Astrocyte of the spinal cord (primary cell): ENCODE data around the gene SNED1.

ENCODE experiments used
- DNase-seq: peaks from one replicate; pipeline ENCODE4 v3.0.0; 2011; ENCODE audit warnings: low read depth, low spot score
- H3K4me3 ChIP-seq: 2 replicates; pipeline ENCODE4 v1.5.1; 2011; ENCODE audit warnings: low read depth, mild to moderate bottlenecking, low read length, moderate library complexity
- in situ Hi-C: cut with HindIII; loops from 2 replicates; pipeline ENCODE4 v1.10.0; 2017; ENCODE audit warnings: low sequenced_read_pairs
- TF ChIP-seq, protein P1 (sequence below): IDR thresholded peaks from 2 replicates; pipeline ENCODE4 v1.5.1; 2012; ENCODE audit warnings: low read depth, mild to moderate bottlenecking, low read length, inconsistent platforms

The SNED1 gene

DNA sequence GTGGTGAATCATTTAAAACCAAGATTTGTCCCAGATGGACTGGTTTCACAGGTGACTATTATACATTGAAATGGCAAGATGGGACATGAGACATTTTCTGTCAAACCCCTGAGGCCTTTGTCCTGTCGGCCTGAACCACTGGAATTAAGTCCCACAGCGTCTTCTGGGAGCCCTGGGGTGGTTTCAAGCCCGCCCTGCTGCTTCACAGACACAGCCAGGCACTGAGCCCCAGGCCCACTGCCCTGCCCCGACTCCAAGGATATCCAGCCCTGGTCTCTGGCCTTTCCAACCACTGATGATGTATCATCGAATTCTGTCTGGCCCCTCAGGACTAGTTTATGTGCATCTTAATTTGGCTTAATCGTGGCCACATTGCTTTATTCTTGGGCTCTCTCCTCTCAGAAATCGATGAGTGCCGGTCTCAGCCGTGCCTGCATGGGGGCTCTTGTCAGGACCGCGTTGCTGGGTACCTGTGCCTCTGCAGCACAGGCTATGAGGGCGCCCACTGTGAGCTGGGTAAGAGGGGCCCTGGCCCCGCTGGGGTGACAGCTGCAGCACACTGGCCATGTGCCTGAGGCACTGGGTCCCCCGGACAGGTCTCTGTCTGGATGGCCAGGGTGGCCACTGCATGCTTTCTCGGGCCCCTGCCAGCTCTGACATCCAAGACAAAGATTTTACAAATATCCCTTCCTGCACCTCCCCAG is 64.1 kb downstream of the SNED1 start:
- no peak for DNase-seq
- TF ChIP-seq, protein P1, sequence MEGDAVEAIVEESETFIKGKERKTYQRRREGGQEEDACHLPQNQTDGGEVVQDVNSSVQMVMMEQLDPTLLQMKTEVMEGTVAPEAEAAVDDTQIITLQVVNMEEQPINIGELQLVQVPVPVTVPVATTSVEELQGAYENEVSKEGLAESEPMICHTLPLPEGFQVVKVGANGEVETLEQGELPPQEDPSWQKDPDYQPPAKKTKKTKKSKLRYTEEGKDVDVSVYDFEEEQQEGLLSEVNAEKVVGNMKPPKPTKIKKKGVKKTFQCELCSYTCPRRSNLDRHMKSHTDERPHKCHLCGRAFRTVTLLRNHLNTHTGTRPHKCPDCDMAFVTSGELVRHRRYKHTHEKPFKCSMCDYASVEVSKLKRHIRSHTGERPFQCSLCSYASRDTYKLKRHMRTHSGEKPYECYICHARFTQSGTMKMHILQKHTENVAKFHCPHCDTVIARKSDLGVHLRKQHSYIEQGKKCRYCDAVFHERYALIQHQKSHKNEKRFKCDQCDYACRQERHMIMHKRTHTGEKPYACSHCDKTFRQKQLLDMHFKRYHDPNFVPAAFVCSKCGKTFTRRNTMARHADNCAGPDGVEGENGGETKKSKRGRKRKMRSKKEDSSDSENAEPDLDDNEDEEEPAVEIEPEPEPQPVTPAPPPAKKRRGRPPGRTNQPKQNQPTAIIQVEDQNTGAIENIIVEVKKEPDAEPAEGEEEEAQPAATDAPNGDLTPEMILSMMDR, result no peak
- in situ Hi-C loops, result no loop called here
- H3K4me3 ChIP-seq, result no peak overlapping the region

DNA sequence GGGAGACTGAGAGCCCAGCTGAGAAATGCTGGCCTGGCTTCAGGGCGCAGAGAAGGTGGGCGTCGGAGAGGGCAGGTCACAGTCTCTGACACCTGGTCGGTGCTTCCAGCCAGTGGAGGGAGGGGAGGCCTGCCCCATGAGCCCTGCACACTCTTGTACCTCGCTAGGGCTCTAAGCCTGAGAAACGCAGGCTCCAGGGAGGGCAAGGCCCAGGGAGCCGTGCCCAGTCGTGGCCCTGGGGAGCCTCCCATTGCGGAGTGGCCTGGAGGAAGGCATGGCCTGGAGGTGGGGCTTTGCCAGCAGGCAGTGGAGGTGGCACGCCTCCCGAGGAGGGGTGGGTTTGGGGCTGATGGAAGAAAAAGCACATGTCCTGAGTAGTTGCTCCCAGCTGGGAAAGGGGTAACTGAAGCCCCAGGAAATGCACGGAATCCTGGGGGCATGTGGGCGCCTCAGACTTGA is 64.7 kb downstream of the SNED1 start:
- DNase-seq, result no peak
- H3K4me3 ChIP-seq, result no peak overlapping the region
- TF ChIP-seq, protein P1, result no peak
- in situ Hi-C loops, result no loop called here

DNA sequence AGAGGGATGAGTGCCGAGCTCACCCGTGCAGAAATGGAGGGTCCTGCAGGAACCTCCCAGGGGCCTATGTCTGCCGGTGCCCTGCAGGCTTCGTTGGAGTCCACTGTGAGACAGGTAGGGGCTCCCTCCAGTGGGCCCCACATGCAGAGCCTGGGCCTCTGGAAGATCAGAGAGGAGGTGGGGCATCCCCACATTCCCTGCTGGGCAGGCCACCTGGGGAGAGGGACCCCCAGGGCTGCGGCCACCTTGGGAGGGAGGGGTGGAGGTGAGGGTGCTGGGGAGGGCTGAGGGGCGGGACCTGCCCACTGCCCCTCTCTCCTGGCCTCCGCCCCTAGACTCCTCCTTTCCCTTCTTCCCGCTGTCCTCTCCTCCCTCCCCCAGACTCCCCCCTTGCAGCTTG is 65.2 kb downstream of the SNED1 start:
- TF ChIP-seq, protein P1, result no peak
- no peak for DNase-seq
- in situ Hi-C loops, result no loop called here
- no peak overlapping the region for H3K4me3 ChIP-seq

DNA sequence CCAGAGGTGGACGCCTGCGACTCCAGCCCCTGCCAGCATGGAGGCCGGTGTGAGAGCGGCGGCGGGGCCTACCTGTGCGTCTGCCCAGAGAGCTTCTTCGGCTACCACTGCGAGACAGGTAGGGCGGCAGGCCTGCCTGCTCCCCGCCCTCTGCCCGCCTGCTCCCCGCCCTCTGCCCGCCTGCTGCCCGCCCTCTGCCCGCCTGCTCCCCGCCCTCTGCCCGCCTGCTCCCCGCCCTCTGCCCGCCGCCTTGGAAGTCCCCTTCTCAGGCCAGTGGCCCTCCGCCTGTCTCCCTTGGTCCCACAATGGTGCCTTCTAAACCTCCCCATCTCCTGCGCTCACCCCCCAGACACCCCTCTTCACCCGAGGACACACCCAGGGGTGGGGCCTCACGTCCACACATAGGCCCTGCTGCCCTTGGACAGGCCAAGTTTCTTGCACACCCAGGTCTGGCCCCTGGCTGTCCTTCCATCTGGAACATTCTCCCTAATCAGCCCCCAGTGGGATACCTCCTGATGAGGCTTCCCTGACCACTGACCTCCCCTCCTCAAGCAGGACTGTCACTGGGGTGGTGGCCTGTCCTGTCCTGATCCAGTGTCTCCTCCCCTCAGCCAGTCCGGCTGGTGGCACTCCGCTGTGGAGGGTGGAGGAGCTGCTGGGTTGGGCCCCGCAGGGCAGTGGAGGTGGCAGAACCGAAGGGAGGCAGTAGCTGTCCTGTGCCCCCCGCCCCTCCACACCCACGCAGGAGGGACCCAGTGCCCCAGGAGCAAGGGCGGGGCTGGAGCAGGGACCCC is 65.8 kb downstream of the SNED1 start:
- in situ Hi-C loops, result no loop called here
- TF ChIP-seq, protein P1, result no peak
- no peak overlapping the region for H3K4me3 ChIP-seq
- DNase-seq, result no peak

DNA sequence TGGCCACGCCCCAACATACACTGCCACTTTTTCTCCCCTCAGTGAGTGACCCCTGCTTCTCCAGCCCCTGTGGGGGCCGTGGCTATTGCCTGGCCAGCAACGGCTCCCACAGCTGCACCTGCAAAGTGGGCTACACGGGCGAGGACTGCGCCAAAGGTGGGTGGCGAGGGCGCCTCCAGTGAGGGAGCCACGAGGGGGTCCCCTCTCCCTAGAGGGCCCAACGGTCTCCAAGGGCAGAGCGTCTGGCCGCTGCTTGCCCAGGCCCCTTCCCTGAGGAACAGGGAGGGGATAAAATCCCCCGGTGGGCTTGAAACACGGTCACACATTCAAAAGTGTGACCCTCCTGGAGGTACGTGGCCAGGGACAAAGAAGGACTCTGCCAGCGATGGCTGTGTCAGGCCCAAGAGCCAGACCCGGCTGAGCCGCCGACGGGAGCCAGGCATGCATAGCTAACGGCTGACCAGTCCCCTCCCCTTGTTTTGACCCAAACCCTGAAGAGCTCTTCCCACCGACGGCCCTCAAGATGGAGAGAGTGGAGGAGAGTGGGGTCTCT is 66.5 kb downstream of the SNED1 start:
- in situ Hi-C loops, result no loop called here
- no peak for DNase-seq
- H3K4me3 ChIP-seq, result no peak overlapping the region
- TF ChIP-seq, protein P1, result no peak

DNA sequence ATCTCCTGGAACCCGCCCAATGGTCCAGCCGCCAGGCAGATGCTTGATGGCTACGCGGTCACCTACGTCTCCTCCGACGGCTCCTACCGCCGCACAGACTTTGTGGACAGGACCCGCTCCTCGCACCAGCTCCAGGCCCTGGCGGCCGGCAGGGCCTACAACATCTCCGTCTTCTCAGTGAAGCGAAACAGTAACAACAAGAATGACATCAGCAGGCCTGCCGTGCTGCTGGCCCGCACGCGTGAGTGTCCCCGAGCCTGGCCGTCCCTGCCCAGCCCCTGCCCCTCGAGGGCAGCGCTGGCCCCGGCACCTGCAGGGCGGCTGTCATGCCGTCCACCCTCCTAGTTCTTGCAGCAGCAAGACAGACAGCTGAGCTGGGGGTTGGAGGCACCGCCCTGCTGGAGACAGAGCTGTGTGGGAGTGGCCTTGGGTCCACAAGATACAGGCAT is 67.0 kb downstream of the SNED1 start:
- DNase-seq, result no peak
- in situ Hi-C loops, result no loop called here
- TF ChIP-seq, protein P1, result no peak
- H3K4me3 ChIP-seq, result no peak overlapping the region
